ENCODE measurements around the gene MUC12. TPM values are rescaled to one million over a fixed set of nuclear protein-coding genes. Genes with fewer than 3 reads are reported as not detected.
A peak's percentile ranks its signal among the peaks of the same experiment; 100 is the strongest.

Gene MUC12
- total RNA-seq, 1 experiment from 2014 or later: 6.8 TPM

DNA sequence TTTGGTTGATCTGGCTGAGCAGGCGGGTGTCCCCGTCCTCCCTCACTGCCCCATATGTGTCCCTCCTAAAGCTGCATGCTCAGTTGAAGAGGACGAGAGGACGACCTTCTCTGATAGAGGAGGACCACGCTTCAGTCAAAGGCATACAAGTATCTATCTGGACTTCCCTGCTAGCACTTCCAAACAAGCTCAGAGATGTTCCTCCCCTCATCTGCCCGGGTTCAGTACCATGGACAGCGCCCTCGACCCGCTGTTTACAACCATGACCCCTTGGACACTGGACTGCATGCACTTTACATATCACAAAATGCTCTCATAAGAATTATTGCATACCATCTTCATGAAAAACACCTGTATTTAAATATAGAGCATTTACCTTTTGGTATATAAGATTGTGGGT lies 89.0 kb downstream of the MUC12 start:
- intact Hi-C loops (cut with micrococcal nuclease; ENCODE audit: unreplicated experiment): loop anchor here (2.0 kb wide), 2 partner anchors 92 to 162 kb away; no protein-coding TSS in a partner anchor
- ATAC-seq: no peak
- DNase-seq (ENCODE audit: low read depth, low spot score): no peak
- Histone ChIP-seq H3K27me3 (ENCODE audit: control insufficient read depth, insufficient read depth, low read length) (peaks cover 17% of the 10 kb centered on the region), H3K4me3 (ENCODE audit: low read depth in 2 of 2, low read length in 2 of 2) (no peak overlapping the region), H3K36me3 (ENCODE audit: control insufficient read depth, insufficient read depth, low read length) (no peaks in the 10 kb centered on the region), H3K4me1 (ENCODE audit: control insufficient read depth, insufficient read depth, low read length) (no peaks in the 10 kb centered on the region), H3K9me3 (ENCODE audit: control insufficient read depth, insufficient read depth, low read depth, low read length) (no peaks in the 10 kb centered on the region), H3K27ac (ENCODE audit: low read length) (no peak overlapping the region)
- in situ Hi-C loops (cut with HindIII; ENCODE audit: low pct_unique_long_range_greater_than_20kb, low sequenced_read_pairs): no loop called here
- BruUV-seq (replicated peaks): no TSS peak
- peak; percentile 98 to 99 for TF ChIP-seq REST (IDR thresholded peaks at IDR 0.05; ENCODE audit: insufficient read depth in 1 of 2, low read depth in 2 of 2, low read length in 1 of 2)
- TF ChIP-seq POLR2AphosphoS5 (IDR thresholded peaks at IDR 0.05; ENCODE audit: low read depth, low read length): no peak
- no peak for TF ChIP-seq TCF7L2 (IDR thresholded peaks at IDR 0.05; ENCODE audit: low read depth, low read length)
- CTCF ChIA-PET: interaction anchor here (0.6 to 2.1 kb wide), 5 partner anchors 14 to 528 kb away, joined by 3 to 14 read pairs (median 5); no protein-coding TSS in a partner anchor
- POLR2A ChIA-PET: no interaction called here

DNA sequence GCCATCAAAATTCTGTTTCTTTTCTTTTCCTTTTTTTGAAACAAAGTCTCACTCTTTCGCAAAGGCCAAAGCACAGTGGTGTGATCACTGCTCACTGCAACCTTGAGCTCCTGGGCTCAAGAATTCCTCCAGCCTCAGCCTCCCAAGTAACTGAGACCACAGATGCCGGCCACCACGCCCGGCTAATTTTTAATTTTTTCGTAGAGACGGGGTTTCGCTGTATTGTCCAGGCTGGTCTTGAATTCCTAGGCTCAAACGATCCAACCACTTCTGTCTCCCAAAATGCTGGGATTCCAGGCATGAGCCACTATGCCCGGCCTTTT lies 90.2 kb downstream of the MUC12 start:
- ChIA-PET POLR2A (no interaction called here), CTCF (interaction anchor here (0.6 to 2.1 kb wide), 6 partner anchors 9 to 580 kb away, joined by 3 to 14 read pairs (median 6); partner anchors contain the start of gene TSC22D4)
- H3K9me3 ChIP-seq (ENCODE audit: control insufficient read depth, insufficient read depth, low read depth, low read length): no peaks in the 10 kb centered on the region
- BruUV-seq (replicated peaks): no TSS peak
- peaks cover 17% of the 10 kb centered on the region for H3K27me3 ChIP-seq (ENCODE audit: control insufficient read depth, insufficient read depth, low read length)
- DNase-seq (ENCODE audit: low read depth, low spot score) (no peak), ATAC-seq (peak; percentile 43)
- H3K4me1 ChIP-seq (ENCODE audit: control insufficient read depth, insufficient read depth, low read length): no peaks in the 10 kb centered on the region
- in situ Hi-C loops (cut with HindIII; ENCODE audit: low pct_unique_long_range_greater_than_20kb, low sequenced_read_pairs) (no loop called here), intact Hi-C loops (cut with micrococcal nuclease; ENCODE audit: unreplicated experiment) (loop anchor here (2.0 kb wide), 2 partner anchors 93 to 163 kb away; no protein-coding TSS in a partner anchor)
- no peak overlapping the region for H3K4me3 ChIP-seq (ENCODE audit: low read depth in 2 of 2, low read length in 2 of 2)
- no peak overlapping the region for H3K27ac ChIP-seq (ENCODE audit: low read length)
- TF ChIP-seq SIN3A (IDR thresholded peaks at IDR 0.05; ENCODE audit: borderline replicate concordance, insufficient read depth, low read depth, low read length): no peak
- no peak for TF ChIP-seq TCF7L2 (IDR thresholded peaks at IDR 0.05; ENCODE audit: low read depth, low read length)
- no peak for TF ChIP-seq POLR2AphosphoS5 (IDR thresholded peaks at IDR 0.05; ENCODE audit: low read depth, low read length)
- TF ChIP-seq CTCF (IDR thresholded peaks at IDR 0.05): no peak
- TF ChIP-seq REST (IDR thresholded peaks at IDR 0.05; ENCODE audit: insufficient read depth in 1 of 2, low read depth in 2 of 2, low read length in 1 of 2): no peak
- no peaks in the 10 kb centered on the region for H3K36me3 ChIP-seq (ENCODE audit: control insufficient read depth, insufficient read depth, low read length)
